Stimulated activated CD4-positive, alpha-beta T cell treated with anti-CD3 and anti-CD28 coated beads, Interleukin-1b, Interleukin-23, amount 100 ng/mL, for 24 hours (primary cell): Measurements from ENCODE around the gene ITIH3.

Experiments used
- DNase-seq, 4 experiments: peaks; one replicate each; pipeline ENCODE4 v3.0.0-alpha.2; 2020; ENCODE audit warnings: low read depth in 4 of 4, low spot score in 1 of 4

The ITIH3 gene

GRCh38 chr3:52792961-52793695 is 1.5 kb upstream of the ITIH3 start:
- DNase-seq: no peak

- no peak for DNase-seq
Measured at GRCh38 chr3:52793702-52794611, 639 bp upstream of the ITIH3 start.

DNA sequence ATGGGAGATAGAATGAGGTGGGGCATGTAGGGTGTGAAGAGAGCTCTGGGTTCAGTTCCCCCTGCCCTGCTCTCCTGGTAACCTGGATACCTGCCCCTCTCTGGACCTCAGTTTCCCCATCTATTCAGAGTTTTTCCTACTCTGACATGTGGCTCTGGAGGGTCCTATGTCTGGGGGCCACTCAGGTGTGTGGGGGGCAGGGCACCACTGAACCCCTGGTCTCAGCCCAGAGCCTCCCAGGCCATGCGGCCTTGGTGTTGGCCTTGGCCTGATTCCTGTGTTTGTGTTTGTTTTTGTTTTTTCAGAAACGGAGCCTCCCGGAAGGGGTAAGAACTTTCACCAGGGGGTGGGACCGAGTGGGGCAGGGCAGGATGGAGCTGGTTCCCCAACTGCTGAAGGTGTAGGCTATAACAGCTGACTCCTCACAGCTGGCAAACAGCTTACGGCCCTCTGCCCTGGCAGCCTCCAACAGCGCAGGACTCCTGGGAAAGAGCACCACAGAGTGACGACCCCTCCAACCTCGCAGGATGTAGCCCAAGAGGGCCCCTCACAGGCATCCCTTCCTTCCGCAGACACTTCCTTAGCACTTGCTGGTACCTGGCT is 803 bp downstream of the ITIH3 start:
- no peak for DNase-seq

DNA sequence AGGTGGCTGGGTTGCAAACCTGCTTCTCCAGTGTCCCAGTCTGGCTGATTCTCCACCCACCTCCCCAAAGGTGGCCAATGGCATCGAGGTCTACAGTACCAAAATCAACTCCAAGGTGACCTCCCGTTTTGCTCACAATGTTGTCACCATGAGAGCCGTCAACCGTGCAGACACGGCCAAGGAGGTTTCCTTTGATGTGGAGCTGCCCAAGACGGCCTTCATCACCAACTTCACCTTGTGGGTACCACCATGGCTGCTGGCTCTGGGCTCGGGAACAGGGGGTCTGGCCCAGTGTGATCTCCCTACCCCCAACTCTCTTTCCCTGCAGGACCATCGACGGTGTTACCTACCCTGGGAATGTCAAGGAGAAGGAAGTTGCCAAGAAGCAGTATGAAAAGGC is 1.8 kb downstream of the ITIH3 start:
- DNase-seq: no peak

DNA sequence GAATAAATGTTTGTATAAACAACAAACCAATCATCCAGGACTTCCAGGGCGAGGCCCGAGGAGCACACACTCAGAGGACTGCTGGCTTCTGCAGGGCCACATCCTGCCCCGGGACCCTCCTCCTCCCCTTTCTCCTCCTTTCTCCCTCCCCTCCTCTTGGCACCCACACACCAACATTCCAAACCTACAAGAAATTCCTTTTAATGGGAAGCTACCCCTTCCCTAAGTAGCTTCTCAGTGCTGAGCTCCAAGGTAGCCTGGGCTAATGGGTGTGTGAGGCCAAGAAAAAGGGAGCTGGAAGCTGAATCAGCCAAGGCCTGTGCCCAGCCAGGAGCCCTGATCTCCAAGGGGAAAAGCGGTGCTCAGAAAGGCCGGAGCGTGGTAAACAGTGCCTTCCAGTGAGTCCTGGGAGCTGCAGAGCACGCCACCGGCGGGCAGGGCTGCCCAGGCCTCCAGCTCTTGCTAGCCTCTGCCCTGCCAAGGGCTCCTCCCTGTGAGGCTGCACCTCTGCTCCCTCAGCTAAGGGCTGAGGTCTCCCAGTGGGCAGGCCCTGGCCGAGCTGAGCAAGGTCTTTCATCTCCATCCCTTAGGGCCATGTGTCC is 3.9 kb downstream of the ITIH3 start:
- no peak for DNase-seq

DNA sequence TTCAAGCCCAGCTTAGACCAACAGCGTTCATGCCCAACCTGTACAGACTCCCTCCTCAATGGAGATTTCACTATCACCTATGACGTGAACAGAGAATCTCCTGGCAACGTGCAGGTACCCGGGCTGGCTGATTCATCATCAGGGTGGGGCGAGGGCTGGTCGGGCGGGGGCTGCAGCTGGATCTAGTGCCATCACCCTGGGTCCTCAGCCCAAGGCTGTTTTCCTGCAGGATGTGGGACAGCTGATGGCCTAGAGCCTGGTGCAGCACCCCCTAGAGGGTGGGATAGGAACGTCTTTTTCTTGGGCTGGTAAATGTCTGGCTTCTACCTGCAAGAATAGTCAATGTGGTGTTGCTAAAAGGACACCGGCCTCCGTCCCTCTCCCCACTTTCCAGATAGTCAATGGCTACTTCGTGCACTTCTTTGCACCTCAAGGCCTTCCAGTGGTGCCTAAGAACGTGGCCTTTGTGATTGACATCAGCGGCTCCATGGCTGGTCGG is 4.4 kb downstream of the ITIH3 start:
- no peak for DNase-seq

DNA sequence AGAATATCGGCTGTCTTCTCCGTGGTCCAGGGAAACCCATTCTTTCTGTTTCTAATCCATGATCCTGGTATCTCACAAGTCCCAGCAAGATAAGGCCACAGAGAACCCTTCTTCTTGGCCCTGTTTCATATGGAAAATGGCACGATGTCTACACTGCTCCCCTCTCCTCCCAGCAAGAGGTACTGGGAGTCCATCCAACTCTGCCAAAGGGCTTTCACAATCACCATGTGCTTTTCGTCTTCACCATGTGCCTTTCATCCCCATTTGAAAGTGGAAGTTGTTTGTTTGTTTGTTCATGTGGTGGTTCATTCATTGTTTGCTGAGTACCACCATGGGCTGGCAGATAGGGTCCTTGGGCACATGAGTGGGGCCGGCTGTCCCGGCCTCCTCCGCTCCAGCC is 5.5 kb downstream of the ITIH3 start:
- no peak for DNase-seq

DNA sequence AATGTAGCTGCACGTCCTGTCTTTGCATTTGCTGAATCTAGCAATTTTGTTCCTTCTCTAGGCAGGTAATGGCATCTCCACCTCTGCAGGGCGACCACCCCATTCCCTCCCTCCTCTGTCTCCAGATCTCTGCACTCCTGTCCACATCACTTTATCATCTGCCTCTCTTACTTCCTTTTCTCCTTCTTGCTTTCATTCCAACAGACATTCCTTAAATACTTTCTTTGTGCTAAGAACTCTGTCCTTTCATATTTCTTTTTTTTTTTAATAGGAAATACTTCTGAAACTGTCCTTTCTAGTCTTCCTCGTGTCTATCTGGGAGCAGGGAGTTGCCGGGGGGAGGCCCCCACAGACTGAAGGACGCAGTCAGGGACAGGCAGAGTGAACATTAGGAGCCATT is 7.2 kb downstream of the ITIH3 start:
- no peak for DNase-seq

GRCh38 chr3:52805270-52806039 is 10.9 kb downstream of the ITIH3 start:
- no peak for DNase-seq

DNA sequence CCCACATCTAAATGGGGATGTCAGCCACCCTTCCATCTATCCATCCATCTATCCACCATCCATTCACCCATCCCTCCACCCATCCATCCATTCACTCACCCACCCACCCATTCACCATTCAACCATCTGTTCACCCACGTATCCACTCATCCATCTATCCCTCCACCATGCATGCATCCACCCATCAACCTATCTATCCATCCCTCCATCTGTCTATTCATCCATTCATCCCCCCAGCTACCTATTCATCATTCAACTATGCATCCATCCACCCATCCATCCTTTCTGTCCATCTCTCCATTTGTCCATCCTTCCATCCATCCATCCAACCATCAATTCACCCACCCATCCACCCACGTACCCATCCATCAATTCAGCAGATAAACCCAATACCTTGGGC is 14.6 kb downstream of the ITIH3 start:
- DNase-seq: no peak

GRCh38 chr3:52809662-52810377 is 15.2 kb downstream of the ITIH3 start:
- no peak for DNase-seq

- no peak for DNase-seq
Measured at GRCh38 chr3:52810923-52811322, 16.3 kb downstream of the ITIH3 start.

GRCh38 chr3:52811452-52812011 is 16.9 kb downstream of the ITIH3 start:
- no peak for DNase-seq

DNA sequence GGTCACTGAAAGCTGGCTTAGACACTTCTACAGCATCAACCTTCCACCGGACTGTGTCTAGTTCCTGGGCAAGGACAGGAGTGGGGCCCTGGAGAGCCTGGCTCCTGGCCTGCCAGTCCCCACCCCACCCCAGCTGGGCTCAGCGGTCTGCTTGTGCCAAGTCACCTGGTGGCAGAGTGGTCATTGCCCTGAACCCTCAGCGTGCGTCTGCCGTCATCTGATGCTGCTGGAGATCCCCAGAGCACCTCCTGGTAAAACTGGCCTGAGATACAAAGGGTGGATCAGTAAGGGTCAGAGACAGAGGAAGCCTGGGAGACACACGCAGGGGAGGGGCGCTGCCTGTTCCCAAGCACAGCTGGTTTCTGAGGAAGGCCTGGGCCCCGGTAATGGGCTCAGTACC is 19.2 kb downstream of the ITIH3 start:
- no peak for DNase-seq

DNA sequence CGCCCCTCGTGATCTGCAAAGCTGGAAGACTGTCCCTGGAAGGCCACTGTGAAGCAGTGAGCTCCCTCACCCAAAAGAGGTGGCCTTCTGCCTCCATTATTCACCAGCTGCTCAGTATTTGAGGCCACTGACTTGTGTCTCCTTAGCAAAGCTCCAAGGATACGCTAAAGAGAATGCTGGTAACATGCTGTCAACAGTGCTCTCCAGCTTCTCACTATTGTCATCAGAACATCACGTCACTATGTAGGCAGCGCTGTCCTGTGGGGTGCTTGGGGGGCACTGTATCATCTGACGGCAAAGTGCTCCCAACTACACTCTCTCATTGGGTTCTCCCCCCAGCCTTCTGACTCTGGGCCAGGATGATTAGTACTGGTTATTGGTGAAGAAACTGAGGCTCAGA is 21.6 kb downstream of the ITIH3 start:
- DNase-seq: no peak

DNA sequence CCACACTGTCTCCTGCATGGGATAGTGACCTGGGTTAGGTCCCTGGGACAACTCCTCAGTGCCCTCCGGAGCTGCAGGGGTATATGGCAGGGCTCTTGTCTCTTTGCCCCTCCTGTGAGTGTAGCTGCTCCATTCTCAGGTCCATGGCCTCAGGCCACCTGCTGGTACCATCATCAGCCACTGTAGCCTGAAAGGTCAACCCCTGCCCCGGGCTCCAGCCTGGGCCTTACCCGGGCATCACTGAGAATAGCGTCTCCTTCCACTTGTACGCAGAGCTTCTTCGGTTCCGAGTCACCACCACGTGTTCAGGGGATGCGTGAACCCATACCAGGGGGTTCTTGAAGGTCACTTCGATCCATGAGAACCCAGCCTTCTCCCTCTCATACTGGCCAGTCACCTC is 22.1 kb downstream of the ITIH3 start:
- DNase-seq: no peak

GRCh38 chr3:52817221-52817620 is 22.6 kb downstream of the ITIH3 start:
- DNase-seq: no peak

- no peak for DNase-seq
Measured at GRCh38 chr3:52817860-52818259, 23.3 kb downstream of the ITIH3 start.

DNA sequence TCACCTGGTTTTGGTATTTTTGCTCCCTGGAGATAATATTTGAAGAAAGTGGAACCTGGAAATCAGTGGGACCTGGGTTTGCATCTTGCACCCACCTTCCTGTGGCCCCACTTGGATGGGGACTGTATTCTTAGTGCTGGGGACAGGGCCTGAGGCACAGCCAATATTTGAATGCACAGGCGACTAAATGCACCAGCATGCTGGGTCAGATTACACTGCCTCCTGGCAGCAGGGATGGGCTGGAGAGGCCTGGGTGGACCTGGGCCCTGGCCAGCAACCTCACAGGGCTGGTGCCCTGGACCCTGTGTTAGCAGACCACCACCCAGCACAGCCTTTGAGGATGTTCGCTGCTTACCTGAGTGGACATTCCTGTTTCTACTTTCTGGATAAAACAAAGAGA is 25.3 kb downstream of the ITIH3 start:
- no peak for DNase-seq

GRCh38 chr3:52820736-52821135 is 26.1 kb downstream of the ITIH3 start:
- DNase-seq: peak in 1 of 4 experiments; percentile 8
